Endodermal cell (in vitro differentiated cells): Measurements from ENCODE around the gene SLC48A1. TPM values are rescaled to one million over a fixed set of nuclear protein-coding genes. Genes with fewer than 3 reads are reported as not detected.
A peak's percentile ranks its signal among the peaks of the same experiment; 100 is the strongest.

Source experiments
- DNase-seq: peaks from one replicate; pipeline ENCODE4 v3.0.0-alpha.2; 2017
- H3K27ac ChIP-seq: 2 replicates; pipeline ENCODE4 v1.5.1; 2013; ENCODE audit warnings: mild to moderate bottlenecking, low read depth, low read length, moderate library complexity
- H3K27me3 ChIP-seq: 2 replicates; pipeline ENCODE4 v1.6.1; 2013; ENCODE audit warnings: mild to moderate bottlenecking, low read length, moderate library complexity; ENCODE audit not compliant: insufficient read depth, control insufficient read depth, poor library complexity, severe bottlenecking
- H3K36me3 ChIP-seq: 2 replicates; pipeline ENCODE4 v1.7.0; 2013; ENCODE audit warnings: mild to moderate bottlenecking, low read length, moderate library complexity; ENCODE audit not compliant: control insufficient read depth, insufficient read depth
- H3K4me1 ChIP-seq: one replicate; pipeline ENCODE4 v1.7.0; 2013; ENCODE audit warnings: low read length; ENCODE audit not compliant: control insufficient read depth, insufficient read depth
- H3K4me3 ChIP-seq: 2 replicates; pipeline ENCODE4 v1.5.1; 2013; ENCODE audit warnings: mild to moderate bottlenecking, low read length, moderate library complexity
- H3K9ac ChIP-seq: 2 replicates; pipeline ENCODE4 v1.6.1; 2013; ENCODE audit warnings: mild to moderate bottlenecking, low read length, moderate library complexity; ENCODE audit not compliant: poor library complexity, severe bottlenecking; ENCODE audit errors: extremely low read depth
- H3K9me3 ChIP-seq: 2 replicates; pipeline ENCODE4 v1.6.1; 2013; ENCODE audit warnings: mild to moderate bottlenecking, low read length, moderate library complexity; ENCODE audit not compliant: control insufficient read depth
- H3K27ac Mint-ChIP-seq: 2 replicates; pipeline ENCODE4 v1.8.0; 2020; ENCODE audit warnings: mixed read lengths
- H3K27me3 Mint-ChIP-seq: 2 replicates; pipeline ENCODE4 v1.8.0; 2021; ENCODE audit warnings: mild to moderate bottlenecking, mixed read lengths; ENCODE audit not compliant: insufficient read depth
- H3K36me3 Mint-ChIP-seq: 2 replicates; pipeline ENCODE4 v1.8.0; 2020; ENCODE audit warnings: low read depth, mixed read lengths
- H3K4me1 Mint-ChIP-seq: 2 replicates; pipeline ENCODE4 v1.8.0; 2020; ENCODE audit warnings: mixed read lengths
- H3K4me3 Mint-ChIP-seq: 2 replicates; pipeline ENCODE4 v1.8.0; 2020; ENCODE audit warnings: mild to moderate bottlenecking, moderate library complexity, mixed read lengths
- H3K9me3 Mint-ChIP-seq: 2 replicates; pipeline ENCODE4 v1.8.0; 2020; ENCODE audit warnings: mild to moderate bottlenecking, mixed read lengths
- CTCF ChIP-seq: fragments of 200-600 bp; sonication (generic); conservative IDR thresholded peaks from 2 replicates; pipeline ENCODE4 v1.5.0; 2021; ENCODE audit warnings: antibody characterized with exemption, mild to moderate bottlenecking
- WGBS, 2 experiments: methylation state at CpG; one replicate each; pipeline versions ENCODE4 v1.1.5 to v1.1.7; 2013; ENCODE audit warnings: missing lambda C conversion rate in 2 of 2, mixed read lengths in 1 of 2; ENCODE audit not compliant: insufficient coverage in 1 of 2, insufficient read length in 1 of 2; 5-methylcytosine and 5-hydroxymethylcytosine counted together
- total RNA-seq, 2 donors: library from RNA; stranded (reverse); fragmentation: NEBNext Ultra II Directional in 1 of 2; extraction: Animal tissue kit (Norgen Biotek cat#: 25700) in 1 of 2; gene quantifications; 2 replicates in 1 of 2; 3 replicates in 1 of 2; pipeline ENCODE4 v1.2.1, GENCODE V29; 2021

SLC48A1 gene
- total RNA-seq, 2 donors from 2014 or later: 21.3 to 30.4 TPM

- Histone ChIP-seq H3K9me3 (no peaks in the 10 kb centered on the region), H3K4me3 (no peak overlapping the region), H3K36me3 (no peaks in the 10 kb centered on the region), H3K27me3 (no peaks in the 10 kb centered on the region), H3K27ac (no peak overlapping the region), H3K9ac (no peak overlapping the region), H3K4me1 (peaks cover 8% of the 10 kb centered on the region)
- TF ChIP-seq CTCF: no peak
- 94 to 95% methylated on average over 11 to 12 of the region's 12 CpGs for WGBS, 2 experiments
- peak overlapping the region; percentile 58 for H3K27ac Mint-ChIP-seq
- peaks cover 4% of the 10 kb centered on the region for H3K36me3 Mint-ChIP-seq
- H3K4me3 Mint-ChIP-seq: no peak overlapping the region
- H3K27me3 Mint-ChIP-seq: no peaks in the 10 kb centered on the region
- DNase-seq: no peak
- H3K4me1 Mint-ChIP-seq: peaks cover 52% of the 10 kb centered on the region
- H3K9me3 Mint-ChIP-seq: no peaks in the 10 kb centered on the region
Observed at GRCh38 chr12:47755655-47756562, 17.1 kb upstream of the SLC48A1 start.

GRCh38 chr12:47757364-47757839 lies 15.6 kb upstream of the SLC48A1 start:
- Histone ChIP-seq H3K4me1 (peaks cover 8% of the 10 kb centered on the region), H3K4me3 (peak overlapping the region; percentile 77), H3K27me3 (no peaks in the 10 kb centered on the region), H3K27ac (no peak overlapping the region), H3K9ac (no peak overlapping the region), H3K36me3 (no peaks in the 10 kb centered on the region), H3K9me3 (no peaks in the 10 kb centered on the region)
- peaks cover 50% of the 10 kb centered on the region for H3K4me1 Mint-ChIP-seq
- peak overlapping the region; percentile 67 for H3K4me3 Mint-ChIP-seq
- no peaks in the 10 kb centered on the region for H3K9me3 Mint-ChIP-seq
- H3K36me3 Mint-ChIP-seq: peaks cover 4% of the 10 kb centered on the region
- H3K27me3 Mint-ChIP-seq: no peaks in the 10 kb centered on the region
- no peak for TF ChIP-seq CTCF
- WGBS, 2 experiments: 80 to 81% methylated on average over 1 to 7 of the region's 7 CpGs
- DNase-seq: no peak
- peak overlapping the region; percentile 48 for H3K27ac Mint-ChIP-seq

GRCh38 chr12:47757840-47758583 lies 15.0 kb upstream of the SLC48A1 start:
- Mint-ChIP-seq H3K9me3 (no peaks in the 10 kb centered on the region), H3K4me1 (peaks cover 44% of the 10 kb centered on the region), H3K27me3 (no peaks in the 10 kb centered on the region), H3K36me3 (peaks cover 4% of the 10 kb centered on the region), H3K4me3 (peak overlapping the region; percentile 67), H3K27ac (peak overlapping the region; percentile 87)
- DNase-seq: peak; percentile 90
- Histone ChIP-seq H3K9ac (peak overlapping the region; percentile 71), H3K4me3 (peak overlapping the region; percentile 77), H3K9me3 (no peaks in the 10 kb centered on the region), H3K27ac (no peak overlapping the region), H3K36me3 (no peaks in the 10 kb centered on the region), H3K27me3 (no peaks in the 10 kb centered on the region), H3K4me1 (peaks cover 6% of the 10 kb centered on the region)
- TF ChIP-seq CTCF: no peak
- WGBS, 2 experiments: 57 to 60% methylated on average over 11 to 20 of the region's 20 CpGs
